HG02885 (cell line): ENCODE data around the gene CTRL.

Source experiments
- ATAC-seq: cut with Tn5 transposase; IDR thresholded peaks from one replicate; pipeline ENCODE4 v1.9.1; 2021; ENCODE audit warnings: mild to moderate bottlenecking; ENCODE audit not compliant: unreplicated experiment, poor library complexity

Gene CTRL

GRCh38 chr16:67897231-67897630 is 34.4 kb downstream of the CTRL start:
- no peak for ATAC-seq

- ATAC-seq, result no peak
Observed at GRCh38 chr16:67893743-67894399, 37.8 kb downstream of the CTRL start.

- ATAC-seq, result peak; percentile 91
Observed at GRCh38 chr16:67892899-67893742, 38.5 kb downstream of the CTRL start, which contains the start of gene PSKH1. Gene PSKH1, plus strand, starts transcription at chr16:67893254. Its CDS starts 15,496 bp downstream, at chr16:67908750.

- ATAC-seq, result no peak
Observed at GRCh38 chr16:67892375-67892774, 39.3 kb downstream of the CTRL start.

GRCh38 chr16:67888331-67888730 is 43.3 kb downstream of the CTRL start:
- no peak for ATAC-seq

- no peak for ATAC-seq
Observed at GRCh38 chr16:67886387-67886786, 45.3 kb downstream of the CTRL start.

GRCh38 chr16:67885976-67886375 is 45.7 kb downstream of the CTRL start:
- ATAC-seq, result no peak

- no peak for ATAC-seq
Observed at GRCh38 chr16:67885545-67885944, 46.1 kb downstream of the CTRL start.

GRCh38 chr16:67884684-67885083 is 47.0 kb downstream of the CTRL start, which contains the start of gene NRN1L:
Gene NRN1L, plus strand, starts transcription at chr16:67884885. Its CDS starts 19 bp downstream, at chr16:67884904.
- no peak for ATAC-seq

GRCh38 chr16:67883872-67884261 is 47.8 kb downstream of the CTRL start:
- no peak for ATAC-seq

- no peak for ATAC-seq
Observed at GRCh38 chr16:67883146-67883871, 48.4 kb downstream of the CTRL start.

- ATAC-seq, result no peak
Observed at GRCh38 chr16:67882374-67883145, 49.1 kb downstream of the CTRL start.

GRCh38 chr16:67881621-67882161 is 50.0 kb downstream of the CTRL start:
- ATAC-seq, result no peak

GRCh38 chr16:67880584-67880983 is 51.1 kb downstream of the CTRL start:
- no peak for ATAC-seq

GRCh38 chr16:67879936-67880335 is 51.7 kb downstream of the CTRL start:
- ATAC-seq, result no peak
